ENCODE measurements around the gene TRIM9. TPM values are rescaled to one million over a fixed set of nuclear protein-coding genes. Genes with fewer than 3 reads are reported as not detected.
A peak's percentile ranks its signal among the peaks of the same experiment; 100 is the strongest.

TRIM9 gene
- 1 to 10 TPM; 2.0 to 2.7 TPM for total RNA-seq
- long read RNA-seq, donor 1, result 0 reads
- long read RNA-seq, donor 2, result 0 reads

GRCh38 chr14:51094901-51095853 lies at the start of gene TRIM9:
Gene TRIM9 (minus strand): TSS chr14:51095105. CDS start chr14:51094939, 166 bp downstream.
- DNase-seq (ENCODE audit: low spot score), result peak; percentile 97
- intact Hi-C loops (cut with DNase I), result no loop called here

DNA sequence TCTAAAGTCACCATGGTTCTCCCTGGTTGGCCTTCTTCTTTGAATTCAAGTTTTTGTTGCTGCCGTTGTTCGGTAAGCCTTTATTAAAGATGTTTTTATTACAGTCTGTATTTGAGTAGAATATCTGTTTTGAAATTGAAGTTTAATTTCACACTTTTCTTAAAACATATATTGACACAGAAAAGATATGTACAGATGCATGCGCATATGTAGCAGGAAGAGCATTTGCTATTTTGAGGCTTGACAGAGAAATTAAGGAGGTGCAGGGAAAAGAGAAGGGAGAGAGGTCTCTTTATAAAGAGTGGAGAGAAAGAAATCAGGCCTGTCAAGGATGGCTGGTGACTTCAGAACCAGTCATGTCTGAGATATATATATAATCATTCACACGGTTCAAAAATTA lies 46.0 kb upstream of the TRIM9 start:
- no peak for DNase-seq (ENCODE audit: low spot score)

GRCh38 chr14:51140338-51140737 lies 45.4 kb upstream of the TRIM9 start:
- no peak for DNase-seq (ENCODE audit: low spot score)
- intact Hi-C loops (cut with DNase I), result no loop called here

More for the DNA sequence above, 46.0 kb upstream of the TRIM9 start:
- intact Hi-C loops (cut with DNase I), result no loop called here

- no peak for DNase-seq (ENCODE audit: low spot score)
- intact Hi-C loops (cut with DNase I), result no loop called here
Observed at GRCh38 chr14:51139121-51139681, 44.3 kb upstream of the TRIM9 start.

DNA sequence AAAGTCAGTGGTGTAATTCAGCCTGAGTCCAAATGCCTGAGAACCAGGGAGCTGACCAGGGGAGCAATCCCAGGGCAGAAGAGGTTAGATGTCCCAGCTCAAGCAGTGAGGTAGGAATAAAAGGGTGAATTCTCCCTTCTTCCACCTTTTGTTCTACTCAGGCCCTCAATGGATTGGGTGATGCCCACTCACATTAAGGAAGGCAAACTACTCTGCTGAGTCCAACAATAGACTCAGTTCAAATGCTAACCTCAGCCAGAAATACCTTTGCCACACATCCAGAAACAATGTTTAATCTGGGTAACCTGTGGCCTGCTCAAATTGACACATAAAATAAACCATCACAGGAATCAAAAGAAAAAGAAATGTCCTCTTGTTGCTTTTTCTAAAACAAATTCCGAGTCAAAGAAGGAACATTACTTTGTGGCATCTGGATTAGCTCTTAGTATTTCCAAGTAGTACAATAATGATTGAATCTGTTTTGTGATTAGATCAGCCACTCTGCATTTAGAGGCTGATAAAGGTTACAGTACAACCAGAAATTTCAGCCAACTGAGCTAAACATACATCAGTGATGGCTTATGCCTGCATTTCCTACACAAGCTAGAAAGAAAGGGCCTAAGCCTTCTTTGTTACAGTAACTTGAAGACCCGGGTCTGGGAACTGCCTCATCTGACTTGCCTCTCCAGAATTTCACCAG lies 43.6 kb upstream of the TRIM9 start:
- intact Hi-C loops (cut with DNase I), result no loop called here
- no peak for DNase-seq (ENCODE audit: low spot score)

GRCh38 chr14:51131516-51131915 lies 36.6 kb upstream of the TRIM9 start:
- no peak for DNase-seq (ENCODE audit: low spot score)
- intact Hi-C loops (cut with DNase I), result no loop called here

GRCh38 chr14:51129130-51129529 lies 34.2 kb upstream of the TRIM9 start:
- DNase-seq (ENCODE audit: low spot score), result no peak
- intact Hi-C loops (cut with DNase I), result no loop called here

DNA sequence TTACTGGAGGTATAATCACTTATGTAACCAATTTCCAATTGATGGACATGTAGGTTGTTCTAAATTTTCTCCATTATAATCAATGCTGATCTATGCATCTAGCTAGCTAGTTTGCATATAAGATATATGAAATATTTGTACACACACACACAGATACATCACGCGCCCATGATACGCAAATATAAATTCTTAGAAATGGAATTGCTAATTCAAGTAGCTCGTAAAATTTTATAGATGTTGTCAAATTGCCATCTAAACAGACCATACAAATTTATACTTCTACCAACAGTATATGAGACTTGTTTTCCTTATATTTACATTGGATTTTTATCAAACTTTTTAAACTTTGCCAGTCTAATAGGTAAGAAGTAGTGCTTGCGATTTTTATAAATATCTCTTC lies 29.1 kb upstream of the TRIM9 start:
- DNase-seq (ENCODE audit: low spot score), result no peak
- intact Hi-C loops (cut with DNase I), result no loop called here

DNA sequence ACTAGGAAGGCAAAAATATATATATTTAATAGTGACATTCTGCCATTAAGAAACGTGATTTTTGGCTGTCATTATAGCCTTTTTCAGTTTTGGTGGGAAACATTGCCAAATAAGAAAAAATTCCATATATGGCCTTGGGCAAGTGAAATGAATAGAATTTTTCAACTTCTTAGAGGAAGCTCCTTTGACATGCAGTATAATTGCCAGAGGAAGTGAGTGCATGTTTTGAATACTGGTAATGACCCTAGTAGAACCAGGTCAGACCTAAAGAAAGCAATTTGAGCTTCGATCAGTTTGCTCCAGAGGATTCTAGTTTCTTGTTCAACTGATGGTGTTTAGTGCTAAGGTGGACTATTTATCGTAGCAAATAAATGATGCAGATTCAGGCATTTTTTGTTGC lies 26.2 kb upstream of the TRIM9 start:
- intact Hi-C loops (cut with DNase I), result no loop called here
- no peak for DNase-seq (ENCODE audit: low spot score)

DNA sequence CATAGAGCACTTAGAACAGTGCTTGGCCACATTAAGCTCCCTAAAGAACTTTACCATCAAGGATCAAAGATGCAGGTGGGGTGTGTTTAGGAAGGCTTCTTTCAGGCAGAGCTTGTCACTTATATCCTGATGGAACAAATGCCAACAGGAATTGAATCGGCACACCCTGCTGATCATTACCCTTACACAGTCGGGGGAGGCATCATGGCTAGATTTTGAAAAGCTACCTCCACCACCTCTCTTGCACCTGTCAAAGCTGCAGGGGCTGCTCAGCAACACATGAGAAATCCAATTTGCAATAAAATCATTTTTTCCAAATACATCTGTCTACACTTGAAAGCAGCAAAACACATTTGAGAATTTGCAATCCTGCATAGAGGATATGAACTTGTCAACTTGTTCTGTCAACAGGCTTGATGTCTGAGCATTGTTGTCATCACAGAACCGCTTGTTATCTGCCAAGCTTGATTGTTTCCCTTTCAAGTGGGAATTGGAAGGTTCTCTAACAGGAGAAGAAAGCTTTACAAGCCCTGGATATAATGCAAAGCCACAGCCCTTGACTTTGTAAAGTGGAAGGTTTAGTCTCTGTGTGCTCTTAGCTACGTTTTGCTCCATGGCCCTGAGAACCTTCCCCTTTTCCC lies 24.6 kb upstream of the TRIM9 start:
- intact Hi-C loops (cut with DNase I), result no loop called here
- no peak for DNase-seq (ENCODE audit: low spot score)

- intact Hi-C loops (cut with DNase I), result no loop called here
- no peak for DNase-seq (ENCODE audit: low spot score)
Observed at GRCh38 chr14:51118993-51119392, 24.1 kb upstream of the TRIM9 start.

GRCh38 chr14:51117593-51117992 lies 22.7 kb upstream of the TRIM9 start:
- intact Hi-C loops (cut with DNase I), result no loop called here
- DNase-seq (ENCODE audit: low spot score), result no peak

DNA sequence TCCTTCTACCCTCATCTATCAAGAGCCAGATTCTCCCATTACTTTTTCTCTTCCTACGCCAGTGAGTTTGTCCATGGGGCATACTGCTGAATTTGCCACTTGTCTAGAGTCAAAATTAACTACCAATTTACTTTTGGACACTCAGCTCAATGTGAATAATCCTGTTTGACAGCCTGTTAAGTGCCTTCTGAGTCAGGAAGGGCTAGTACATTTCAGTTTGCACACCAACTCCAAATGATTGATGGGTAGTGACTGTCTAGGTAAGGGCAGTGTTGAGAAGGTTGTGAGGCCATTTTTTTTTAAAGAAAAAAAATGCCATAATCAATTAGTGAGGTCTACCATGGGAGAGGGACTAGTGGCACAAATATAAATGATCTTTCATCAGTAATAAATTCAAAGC lies 21.8 kb upstream of the TRIM9 start:
- intact Hi-C loops (cut with DNase I), result no loop called here
- no peak for DNase-seq (ENCODE audit: low spot score)

GRCh38 chr14:51109651-51110050 lies 14.7 kb upstream of the TRIM9 start:
- no peak for DNase-seq (ENCODE audit: low spot score)

GRCh38 chr14:51107801-51108200 lies 12.9 kb upstream of the TRIM9 start:
- intact Hi-C loops (cut with DNase I), result no loop called here
- no peak for DNase-seq (ENCODE audit: low spot score)

More at GRCh38 chr14:51109651-51110050, 14.7 kb upstream of the TRIM9 start:
- intact Hi-C loops (cut with DNase I), result no loop called here

- intact Hi-C loops (cut with DNase I), result no loop called here
- DNase-seq (ENCODE audit: low spot score), result no peak
Observed at GRCh38 chr14:51104467-51104866, 9.6 kb upstream of the TRIM9 start.

- intact Hi-C loops (cut with DNase I), result no loop called here
- no peak for DNase-seq (ENCODE audit: low spot score)
Observed at GRCh38 chr14:51097287-51097686, 2.4 kb upstream of the TRIM9 start.

DNA sequence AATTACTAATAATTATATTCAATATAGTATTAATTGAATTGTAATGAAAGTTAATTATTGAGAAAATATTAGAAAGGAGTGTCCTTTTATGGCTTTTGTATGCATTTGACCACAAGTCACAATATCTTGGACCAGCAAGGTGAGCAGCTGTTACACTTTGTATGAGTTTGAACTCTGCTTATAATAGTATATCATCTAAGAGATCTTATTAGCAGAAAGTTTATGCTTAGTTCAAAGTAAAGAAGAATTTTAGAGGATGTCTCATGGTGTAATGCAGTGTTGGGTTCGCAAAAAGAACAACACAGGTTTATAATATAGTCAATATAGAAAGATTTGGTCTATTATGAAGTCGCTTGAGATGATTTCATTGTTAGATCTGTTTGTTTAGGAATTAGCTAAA lies 2.0 kb upstream of the TRIM9 start:
- DNase-seq (ENCODE audit: low spot score), result no peak
- intact Hi-C loops (cut with DNase I), result no loop called here

Data from posterior vena cava (tissue), 2 donors.